Measurements from ENCODE around the gene CCNL2.

The CCNL2 gene

DNA sequence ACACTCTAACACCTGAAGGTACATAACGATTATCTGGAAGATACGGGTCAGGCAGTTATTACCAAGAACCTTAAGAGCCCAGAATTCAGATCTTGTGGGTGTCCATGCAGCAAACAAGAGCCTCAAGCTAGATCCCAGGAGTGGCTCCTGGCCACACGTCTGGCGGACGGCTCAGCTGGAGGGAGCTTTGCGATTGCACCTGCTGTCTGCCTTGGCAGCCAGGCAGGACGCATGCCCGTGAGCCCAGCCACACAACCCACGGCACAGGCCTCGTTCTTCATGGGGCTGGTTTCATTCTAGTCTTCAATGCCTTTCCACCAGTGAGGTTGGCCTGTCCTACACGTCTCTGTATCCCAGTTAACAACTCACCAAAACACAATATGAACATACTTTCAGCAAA, 5.7 kb downstream of the CCNL2 start:
- POLR2A ChIA-PET: interaction anchor here (8.1 kb wide), 1 partner anchor 18 kb away, joined by 36 read pairs; the partner anchor contains the start of gene AURKAIP1
- H3K4me3 ChIP-seq (ENCODE audit: low read depth, low read length): no peak overlapping the region
- DNase-seq (ENCODE audit: low read depth, low spot score): no peak
- CTCF ChIA-PET: interaction anchor here (0.7 kb wide), 1 partner anchor 22 kb away, joined by 3 read pairs; no protein-coding TSS in a partner anchor
- TF ChIP-seq, protein P1, sequence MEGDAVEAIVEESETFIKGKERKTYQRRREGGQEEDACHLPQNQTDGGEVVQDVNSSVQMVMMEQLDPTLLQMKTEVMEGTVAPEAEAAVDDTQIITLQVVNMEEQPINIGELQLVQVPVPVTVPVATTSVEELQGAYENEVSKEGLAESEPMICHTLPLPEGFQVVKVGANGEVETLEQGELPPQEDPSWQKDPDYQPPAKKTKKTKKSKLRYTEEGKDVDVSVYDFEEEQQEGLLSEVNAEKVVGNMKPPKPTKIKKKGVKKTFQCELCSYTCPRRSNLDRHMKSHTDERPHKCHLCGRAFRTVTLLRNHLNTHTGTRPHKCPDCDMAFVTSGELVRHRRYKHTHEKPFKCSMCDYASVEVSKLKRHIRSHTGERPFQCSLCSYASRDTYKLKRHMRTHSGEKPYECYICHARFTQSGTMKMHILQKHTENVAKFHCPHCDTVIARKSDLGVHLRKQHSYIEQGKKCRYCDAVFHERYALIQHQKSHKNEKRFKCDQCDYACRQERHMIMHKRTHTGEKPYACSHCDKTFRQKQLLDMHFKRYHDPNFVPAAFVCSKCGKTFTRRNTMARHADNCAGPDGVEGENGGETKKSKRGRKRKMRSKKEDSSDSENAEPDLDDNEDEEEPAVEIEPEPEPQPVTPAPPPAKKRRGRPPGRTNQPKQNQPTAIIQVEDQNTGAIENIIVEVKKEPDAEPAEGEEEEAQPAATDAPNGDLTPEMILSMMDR (IDR thresholded peaks at IDR 0.05; ENCODE audit: insufficient read depth, low read length, missing control alignments): no peak

DNA sequence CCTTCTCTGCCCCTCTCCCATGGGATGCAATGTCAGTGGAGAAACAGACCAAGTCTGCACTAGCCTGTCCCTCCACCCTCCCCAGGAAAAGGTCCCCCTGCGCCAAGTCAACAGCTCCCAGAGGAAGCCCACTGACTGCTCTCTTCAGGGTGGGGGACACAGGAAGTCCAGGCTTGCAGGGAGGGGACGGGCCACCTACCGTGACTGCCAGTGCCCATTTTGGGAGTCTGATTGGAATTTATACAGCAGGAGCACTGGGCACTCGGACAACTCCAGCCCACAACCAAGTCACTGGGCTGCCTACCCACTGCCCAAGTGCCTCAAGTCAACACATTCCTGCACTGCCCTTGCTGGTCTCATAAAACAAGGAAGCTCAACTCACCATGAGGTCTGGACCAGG, 6.1 kb downstream of the CCNL2 start:
- POLR2A ChIA-PET: interaction anchor here (8.1 kb wide), 1 partner anchor 17 kb away, joined by 36 read pairs; the partner anchor contains the start of gene AURKAIP1
- TF ChIP-seq, protein P1 (IDR thresholded peaks at IDR 0.05; ENCODE audit: insufficient read depth, low read length, missing control alignments): no peak
- no peak overlapping the region for H3K4me3 ChIP-seq (ENCODE audit: low read depth, low read length)
- CTCF ChIA-PET: interaction anchor here (0.7 to 9.9 kb wide), 2 partner anchors 7 to 21 kb away, joined by 3 to 66 read pairs; partner anchors contain the start of gene CCNL2
- DNase-seq (ENCODE audit: low read depth, low spot score): no peak

DNA sequence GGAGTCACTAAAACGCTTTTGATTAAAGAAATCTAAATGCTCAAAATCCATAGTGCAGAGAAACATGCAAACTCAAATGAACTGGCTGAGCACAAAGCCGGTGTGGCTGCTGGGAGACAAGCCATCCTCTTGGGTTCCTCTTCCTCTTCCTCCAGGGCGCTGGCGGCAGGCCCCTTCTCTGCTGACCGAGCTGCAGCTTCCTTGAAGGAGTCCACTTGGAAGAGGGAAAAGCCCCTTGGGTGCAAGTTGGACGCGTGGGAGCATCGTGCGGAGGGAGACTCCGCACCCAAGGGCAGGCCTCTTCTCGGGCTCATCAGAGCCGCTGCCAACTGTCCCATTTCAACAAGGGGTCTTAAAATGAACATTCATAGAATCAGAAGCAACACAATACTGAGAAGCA, 7.9 kb downstream of the CCNL2 start:
- TF ChIP-seq, protein P1 (IDR thresholded peaks at IDR 0.05; ENCODE audit: insufficient read depth, low read length, missing control alignments): no peak
- ChIA-PET POLR2A (interaction anchor here (0.6 kb wide), 1 partner anchor 16 kb away, joined by 4 read pairs; the partner anchor contains the start of gene AURKAIP1), CTCF (interaction anchor here (1.1 to 9.9 kb wide), 3 partner anchors 9 to 269 kb away, joined by 3 to 66 read pairs (median 5); partner anchors contain the start of gene CCNL2)
- no peak for DNase-seq (ENCODE audit: low read depth, low spot score)
- H3K4me3 ChIP-seq (ENCODE audit: low read depth, low read length): no peak overlapping the region

DNA sequence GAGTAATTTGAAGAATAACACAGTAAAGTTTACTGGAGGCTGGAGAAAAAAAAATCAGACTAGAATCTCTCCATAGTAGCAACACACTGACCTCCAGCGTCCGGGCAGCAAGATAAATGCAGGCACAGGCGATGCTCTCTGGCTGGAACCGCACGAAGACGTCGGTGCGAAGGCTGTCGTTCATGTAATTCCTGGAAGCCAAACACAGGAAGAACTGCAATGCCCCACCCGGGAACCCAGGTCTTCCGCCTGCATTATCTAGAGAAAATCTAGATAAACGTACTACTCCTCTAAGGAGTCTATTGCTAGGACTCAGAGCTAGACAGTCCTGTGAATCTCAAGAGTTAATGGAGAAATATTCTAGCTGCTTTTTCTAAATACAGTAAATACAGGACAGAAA, 8.5 kb downstream of the CCNL2 start:
- CTCF ChIA-PET: interaction anchor here (9.9 kb wide), 1 partner anchor 10 kb away, joined by 66 read pairs; the partner anchor contains the start of gene CCNL2
- POLR2A ChIA-PET: no interaction called here
- H3K4me3 ChIP-seq (ENCODE audit: low read depth, low read length): no peak overlapping the region
- DNase-seq (ENCODE audit: low read depth, low spot score): no peak
- TF ChIP-seq, protein P1 (IDR thresholded peaks at IDR 0.05; ENCODE audit: insufficient read depth, low read length, missing control alignments): no peak

DNA sequence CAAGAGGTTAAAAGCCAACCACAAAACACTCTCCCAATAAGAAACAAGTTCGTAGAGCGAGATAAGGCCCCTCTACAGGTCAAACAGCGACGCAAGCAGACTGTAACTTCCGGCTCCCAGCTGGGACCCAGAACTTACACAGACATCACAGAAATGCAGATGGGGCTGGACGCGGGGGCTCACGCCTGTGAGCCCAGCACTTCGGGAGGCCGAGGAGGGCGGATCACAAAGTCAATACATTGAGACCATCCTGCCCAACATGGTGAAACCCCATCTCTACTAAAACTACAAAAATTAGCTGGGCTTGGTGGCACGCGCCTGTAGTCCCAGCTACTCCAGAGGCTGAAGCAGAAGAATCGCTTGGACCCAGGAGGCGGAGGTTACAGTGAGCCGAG, 11.1 kb downstream of the CCNL2 start:
- DNase-seq (ENCODE audit: low read depth, low spot score): no peak
- TF ChIP-seq, protein P1 (IDR thresholded peaks at IDR 0.05; ENCODE audit: insufficient read depth, low read length, missing control alignments): no peak
- no peak overlapping the region for H3K4me3 ChIP-seq (ENCODE audit: low read depth, low read length)
- POLR2A ChIA-PET: interaction anchor here (1.1 to 2.1 kb wide), 2 partner anchors 11 to 13 kb away, joined by 3 to 7 read pairs; partner anchors contain the start of genes AURKAIP1 and CCNL2
- CTCF ChIA-PET: interaction anchor here (1.0 to 9.9 kb wide), 5 partner anchors 10 to 16 kb away, joined by 3 to 66 read pairs (median 3); partner anchors contain the start of genes AURKAIP1 and CCNL2
